Karpas-422 (cell line): Measurements from ENCODE around the gene AGTRAP. TPM values are rescaled to one million over a fixed set of nuclear protein-coding genes. Genes with fewer than 3 reads are reported as not detected.
A peak's percentile ranks its signal among the peaks of the same experiment; 100 is the strongest.

Experiments
- DNase-seq: peaks from one replicate; pipeline ENCODE4 v3.0.0-alpha.2; 2015
- H2AFZ ChIP-seq: fragments of 200-600 bp; sonication (generic); 2 replicates; pipeline ENCODE4 v1.6.1; 2014; ENCODE audit warnings: antibody characterized with exemption, low read length, mixed read lengths
- H3K27ac ChIP-seq: fragments of 200-600 bp; sonication (generic); 2 replicates; pipeline ENCODE4 v1.5.1; 2014; ENCODE audit warnings: mild to moderate bottlenecking, low read length, moderate library complexity
- H3K27me3 ChIP-seq: fragments of 200-600 bp; sonication (generic); 2 replicates; pipeline ENCODE4 v1.6.1; 2014; ENCODE audit warnings: low read length, mixed read lengths
- H3K36me3 ChIP-seq: fragments of 200-600 bp; sonication (generic); 2 replicates; pipeline ENCODE4 v1.6.1; 2014; ENCODE audit warnings: low read length, mixed read lengths; ENCODE audit not compliant: insufficient read depth
- H3K4me1 ChIP-seq: fragments of 200-600 bp; sonication (generic); 2 replicates; pipeline ENCODE4 v1.6.1; 2014; ENCODE audit warnings: mild to moderate bottlenecking, low read length, mixed read lengths
- H3K4me2 ChIP-seq: fragments of 200-600 bp; sonication (generic); 2 replicates; pipeline ENCODE4 v1.6.1; 2014; ENCODE audit warnings: low read length, low read depth, mild to moderate bottlenecking; ENCODE audit not compliant: poor library complexity, severe bottlenecking
- H3K4me3 ChIP-seq: fragments of 200-600 bp; sonication (generic); 2 replicates; pipeline ENCODE4 v1.5.1; 2014; ENCODE audit warnings: mild to moderate bottlenecking, antibody characterized with exemption, low read length, mixed read lengths
- H3K79me2 ChIP-seq: fragments of 200-600 bp; sonication (generic); 2 replicates; pipeline ENCODE4 v1.6.1; 2014; ENCODE audit warnings: mild to moderate bottlenecking, low read length, mixed read lengths
- H3K9ac ChIP-seq: fragments of 200-600 bp; sonication (generic); 2 replicates; pipeline ENCODE4 v1.6.0; 2014; ENCODE audit warnings: low read length
- H3K9me2 ChIP-seq: fragments of 200-600 bp; sonication (generic), shearing (Covaris generic); replicated peaks from 2 replicates; pipeline ENCODE4 v1.6.0; 2014; ENCODE audit warnings: mild to moderate bottlenecking, low read length, moderate library complexity; ENCODE audit not compliant: insufficient read depth
- H3K9me3 ChIP-seq: fragments of 300-700, 200-600 bp; sonication (generic); 2 replicates; pipeline ENCODE4 v1.6.1; 2014; ENCODE audit warnings: low read length, mixed read lengths
- H4K20me1 ChIP-seq: fragments of 200-600 bp; sonication (generic); 2 replicates; pipeline ENCODE4 v1.6.1; 2014; ENCODE audit warnings: mild to moderate bottlenecking, antibody characterized with exemption, low read length, low read depth; ENCODE audit not compliant: insufficient read depth
- total RNA-seq: library from RNA; depleted of rRNA; stranded (reverse); fragments of >200 nt; shearing (Covaris generic); gene quantifications from 2 replicates; pipeline ENCODE4 v1.2.3, GENCODE V29; 2014; ENCODE audit warnings: low replicate concordance

AGTRAP gene
- total RNA-seq, 1 experiment from 2014 or later = 24.3 TPM

GRCh38 chr1:11727119-11727518 lies 8.8 kb upstream of the AGTRAP start:
- H3K9me2 ChIP-seq = no peaks in the 10 kb centered on the region
- no peaks in the 10 kb centered on the region for H3K9me3 ChIP-seq
- no peak for DNase-seq
- no peaks in the 10 kb centered on the region for H3K27me3 ChIP-seq
- H3K36me3 ChIP-seq = no peaks in the 10 kb centered on the region
- H3K9ac ChIP-seq = no peak overlapping the region
- no peaks in the 10 kb centered on the region for H3K79me2 ChIP-seq
- peaks cover 9% of the 10 kb centered on the region for H3K4me1 ChIP-seq
- H4K20me1 ChIP-seq = no peaks in the 10 kb centered on the region
- H3K27ac ChIP-seq = no peak overlapping the region
- H2AFZ ChIP-seq = no peak overlapping the region
- H3K4me2 ChIP-seq = no peak overlapping the region
- H3K4me3 ChIP-seq = no peak overlapping the region

- Histone ChIP-seq H3K9me3 (no peaks in the 10 kb centered on the region), H3K4me2 (no peak overlapping the region), H4K20me1 (no peaks in the 10 kb centered on the region), H3K4me1 (peaks cover 9% of the 10 kb centered on the region), H3K36me3 (no peaks in the 10 kb centered on the region), H3K9ac (no peak overlapping the region), H2AFZ (no peak overlapping the region), H3K27me3 (no peaks in the 10 kb centered on the region), H3K79me2 (no peaks in the 10 kb centered on the region), H3K27ac (no peak overlapping the region), H3K4me3 (no peak overlapping the region), H3K9me2 (no peaks in the 10 kb centered on the region)
- no peak for DNase-seq
Measured at GRCh38 chr1:11728126-11728806, 7.7 kb upstream of the AGTRAP start.

GRCh38 chr1:11729155-11729497 lies 6.8 kb upstream of the AGTRAP start:
- Histone ChIP-seq H3K9ac (no peak overlapping the region), H3K79me2 (no peaks in the 10 kb centered on the region), H2AFZ (no peak overlapping the region), H3K27me3 (no peaks in the 10 kb centered on the region), H3K9me2 (no peaks in the 10 kb centered on the region), H3K27ac (no peak overlapping the region), H3K4me1 (peaks cover 9% of the 10 kb centered on the region), H3K4me2 (no peak overlapping the region), H4K20me1 (no peaks in the 10 kb centered on the region), H3K36me3 (no peaks in the 10 kb centered on the region), H3K9me3 (no peaks in the 10 kb centered on the region), H3K4me3 (no peak overlapping the region)
- no peak for DNase-seq

- Histone ChIP-seq H3K9me2 (no peaks in the 10 kb centered on the region), H3K9me3 (no peaks in the 10 kb centered on the region), H3K4me2 (no peak overlapping the region), H4K20me1 (no peaks in the 10 kb centered on the region), H3K9ac (no peak overlapping the region), H3K4me1 (peaks cover 9% of the 10 kb centered on the region), H3K27ac (no peak overlapping the region), H3K36me3 (no peaks in the 10 kb centered on the region), H3K79me2 (no peaks in the 10 kb centered on the region), H2AFZ (no peak overlapping the region; the same call in 1 of the 2 replicates), H3K27me3 (no peaks in the 10 kb centered on the region), H3K4me3 (no peak overlapping the region)
- DNase-seq = no peak
Measured at GRCh38 chr1:11729498-11730428, 6.2 kb upstream of the AGTRAP start.

- no peaks in the 10 kb centered on the region for H3K9me2 ChIP-seq
- no peaks in the 10 kb centered on the region for H3K79me2 ChIP-seq
- peak overlapping the region; percentile 28 for H3K4me2 ChIP-seq
- DNase-seq = peak; percentile 68
- peak overlapping the region; percentile 52 for H3K9ac ChIP-seq
- no peaks in the 10 kb centered on the region for H3K36me3 ChIP-seq
- H3K4me1 ChIP-seq = peaks cover 9% of the 10 kb centered on the region
- H2AFZ ChIP-seq = peak overlapping the region; percentile 76; the same call in 1 of the 2 replicates
- no peak overlapping the region for H3K4me3 ChIP-seq
- no peaks in the 10 kb centered on the region for H3K9me3 ChIP-seq
- no peaks in the 10 kb centered on the region for H3K27me3 ChIP-seq
- no peak overlapping the region for H3K27ac ChIP-seq
- no peaks in the 10 kb centered on the region for H4K20me1 ChIP-seq
Measured at GRCh38 chr1:11730429-11730891, 5.5 kb upstream of the AGTRAP start.

- DNase-seq = no peak
- Histone ChIP-seq H4K20me1 (no peaks in the 10 kb centered on the region), H3K27me3 (no peaks in the 10 kb centered on the region), H3K4me3 (no peak overlapping the region), H3K27ac (no peak overlapping the region), H2AFZ (no peak overlapping the region), H3K36me3 (no peaks in the 10 kb centered on the region), H3K9me3 (no peaks in the 10 kb centered on the region), H3K4me2 (no peak overlapping the region), H3K9ac (no peak overlapping the region), H3K9me2 (no peaks in the 10 kb centered on the region), H3K4me1 (peaks cover 21% of the 10 kb centered on the region), H3K79me2 (no peaks in the 10 kb centered on the region)
Measured at GRCh38 chr1:11731691-11732283, 4.1 kb upstream of the AGTRAP start.

- Histone ChIP-seq H3K36me3 (no peaks in the 10 kb centered on the region), H3K4me2 (no peak overlapping the region), H3K9me3 (no peaks in the 10 kb centered on the region), H3K4me1 (peaks cover 33% of the 10 kb centered on the region), H3K9ac (no peak overlapping the region), H4K20me1 (no peaks in the 10 kb centered on the region), H3K79me2 (no peaks in the 10 kb centered on the region), H3K9me2 (no peaks in the 10 kb centered on the region), H3K4me3 (no peak overlapping the region), H2AFZ (no peak overlapping the region), H3K27ac (no peak overlapping the region), H3K27me3 (no peaks in the 10 kb centered on the region)
- DNase-seq = no peak
Measured at GRCh38 chr1:11733306-11733705, 2.6 kb upstream of the AGTRAP start.

GRCh38 chr1:11735531-11735853 lies 444 bp upstream of the AGTRAP start:
- no peak for DNase-seq
- no peaks in the 10 kb centered on the region for H3K27me3 ChIP-seq
- H3K9me2 ChIP-seq = no peaks in the 10 kb centered on the region
- H3K27ac ChIP-seq = no peak overlapping the region
- H4K20me1 ChIP-seq = 0 out of 2 replicates have a peak, but pooled peaks cover 3% of the 10 kb centered on the region
- no peaks in the 10 kb centered on the region for H3K36me3 ChIP-seq
- H3K4me3 ChIP-seq = peak overlapping the region; percentile 92; the same call in 1 of the 2 replicates
- H2AFZ ChIP-seq = no peak overlapping the region
- no peaks in the 10 kb centered on the region for H3K9me3 ChIP-seq
- no peaks in the 10 kb centered on the region for H3K79me2 ChIP-seq
- peaks cover 26% of the 10 kb centered on the region for H3K4me1 ChIP-seq
- H3K4me2 ChIP-seq = peak overlapping the region; percentile 98
- peak overlapping the region; percentile 33; the same call in 1 of the 2 replicates for H3K9ac ChIP-seq
